Bronchial epithelial cell (primary cell): Measurements from ENCODE around the gene DPM2. TPM values are rescaled to one million over a fixed set of nuclear protein-coding genes. Genes with fewer than 3 reads are reported as not detected.

ENCODE experiments used
- DNase-seq: peaks from one replicate; pipeline ENCODE4 v3.0.0-alpha.2; 2010; ENCODE audit warnings: low read depth
- FAIRE-seq: peaks from 2 replicates; lab custom pipeline; 2011; peaks lifted over from hg19 to GRCh38; lab: Jason Lieb, UNC
- H3K27me3 ChIP-seq: 2 replicates; pipeline ENCODE4 v1.5.1; 2011; ENCODE audit warnings: low read length; ENCODE audit not compliant: control insufficient read depth, insufficient read depth
- H3K36me3 ChIP-seq: 2 replicates; pipeline ENCODE4 v1.5.1; 2011; ENCODE audit warnings: low read length; ENCODE audit not compliant: control insufficient read depth, insufficient read depth
- H3K4me3 ChIP-seq: 2 replicates; pipeline ENCODE4 v1.5.1; 2011; ENCODE audit warnings: mild to moderate bottlenecking, low read depth, low read length, control low read depth
- total RNA-seq: library from RNA; depleted of rRNA; stranded (reverse); fragments of >200 nt; gene quantifications from 2 replicates; pipeline ENCODE4 v1.2.1, GENCODE V29; 2014
- TF ChIP-seq, protein P1 (sequence below): IDR thresholded peaks from 2 replicates; pipeline ENCODE4 v1.5.1; 2011; ENCODE audit warnings: mild to moderate bottlenecking, moderate library complexity, low read length, control low read depth, inconsistent platforms; ENCODE audit not compliant: insufficient read depth, severe bottlenecking

The DPM2 gene
- total RNA-seq, 1 donor from 2014 or later, result 11.8 TPM

DNA sequence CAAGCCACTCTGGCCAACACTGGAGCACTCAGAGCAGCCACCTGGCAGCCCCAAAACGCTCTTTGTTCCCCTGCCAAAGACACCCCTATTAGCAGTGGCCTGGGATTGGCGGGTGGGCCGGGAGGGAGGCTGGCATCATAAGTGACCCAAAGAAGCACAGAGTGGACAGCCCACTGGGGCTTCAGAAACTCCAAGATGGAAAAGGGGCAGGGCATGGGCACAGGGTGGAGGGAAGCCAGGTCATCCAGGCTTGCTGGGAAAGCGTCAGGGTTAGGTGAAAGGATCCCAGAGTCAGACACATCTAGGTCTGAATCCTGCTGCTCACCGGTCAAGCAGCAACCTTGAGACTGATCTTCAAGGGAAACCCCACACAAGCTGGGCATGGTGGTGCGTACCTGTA lies 28.3 kb upstream of the DPM2 start:
- no peaks in the 10 kb centered on the region for H3K36me3 ChIP-seq
- TF ChIP-seq, protein P1, sequence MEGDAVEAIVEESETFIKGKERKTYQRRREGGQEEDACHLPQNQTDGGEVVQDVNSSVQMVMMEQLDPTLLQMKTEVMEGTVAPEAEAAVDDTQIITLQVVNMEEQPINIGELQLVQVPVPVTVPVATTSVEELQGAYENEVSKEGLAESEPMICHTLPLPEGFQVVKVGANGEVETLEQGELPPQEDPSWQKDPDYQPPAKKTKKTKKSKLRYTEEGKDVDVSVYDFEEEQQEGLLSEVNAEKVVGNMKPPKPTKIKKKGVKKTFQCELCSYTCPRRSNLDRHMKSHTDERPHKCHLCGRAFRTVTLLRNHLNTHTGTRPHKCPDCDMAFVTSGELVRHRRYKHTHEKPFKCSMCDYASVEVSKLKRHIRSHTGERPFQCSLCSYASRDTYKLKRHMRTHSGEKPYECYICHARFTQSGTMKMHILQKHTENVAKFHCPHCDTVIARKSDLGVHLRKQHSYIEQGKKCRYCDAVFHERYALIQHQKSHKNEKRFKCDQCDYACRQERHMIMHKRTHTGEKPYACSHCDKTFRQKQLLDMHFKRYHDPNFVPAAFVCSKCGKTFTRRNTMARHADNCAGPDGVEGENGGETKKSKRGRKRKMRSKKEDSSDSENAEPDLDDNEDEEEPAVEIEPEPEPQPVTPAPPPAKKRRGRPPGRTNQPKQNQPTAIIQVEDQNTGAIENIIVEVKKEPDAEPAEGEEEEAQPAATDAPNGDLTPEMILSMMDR, result no peak
- no peaks in the 10 kb centered on the region for H3K27me3 ChIP-seq
- H3K4me3 ChIP-seq, result no peak overlapping the region
- DNase-seq (no peak), FAIRE-seq (no peak)

DNA sequence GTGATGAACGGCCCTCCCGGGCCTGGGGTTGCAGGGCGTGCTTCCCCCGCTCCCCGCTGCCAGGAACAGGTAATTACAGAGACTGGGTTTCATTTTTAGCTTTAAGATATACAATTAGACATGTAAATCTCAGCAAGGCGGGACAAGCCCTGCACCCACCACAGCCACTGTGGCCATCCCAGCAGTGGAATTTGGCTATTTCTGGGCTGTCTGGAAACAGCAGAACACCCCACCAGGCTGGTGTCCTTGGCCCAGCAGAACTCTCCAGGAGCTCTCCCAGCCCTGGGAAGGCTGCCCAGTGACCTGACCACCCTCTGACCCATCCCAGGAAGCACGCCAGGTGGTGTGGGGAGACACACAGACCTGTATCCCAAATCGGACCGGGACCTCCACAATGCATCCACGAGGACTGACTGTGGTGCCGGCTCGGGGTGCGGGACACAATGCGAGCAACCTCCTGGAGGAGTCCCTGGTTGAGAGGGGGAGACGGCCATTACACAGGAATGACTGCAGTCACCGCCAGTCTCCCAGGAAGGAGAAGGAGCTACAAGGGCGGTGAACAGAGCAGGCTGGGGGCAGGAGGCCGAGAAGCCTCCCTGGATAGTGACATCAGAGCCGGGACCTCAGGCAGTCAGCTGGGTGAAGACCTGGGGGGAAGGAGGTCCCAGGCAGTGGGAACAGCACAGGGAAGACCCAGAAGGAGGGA lies 25.9 kb upstream of the DPM2 start:
- no peak overlapping the region for H3K4me3 ChIP-seq
- no peaks in the 10 kb centered on the region for H3K27me3 ChIP-seq
- no peak for FAIRE-seq
- TF ChIP-seq, protein P1, result no peak
- DNase-seq, result no peak
- no peaks in the 10 kb centered on the region for H3K36me3 ChIP-seq

DNA sequence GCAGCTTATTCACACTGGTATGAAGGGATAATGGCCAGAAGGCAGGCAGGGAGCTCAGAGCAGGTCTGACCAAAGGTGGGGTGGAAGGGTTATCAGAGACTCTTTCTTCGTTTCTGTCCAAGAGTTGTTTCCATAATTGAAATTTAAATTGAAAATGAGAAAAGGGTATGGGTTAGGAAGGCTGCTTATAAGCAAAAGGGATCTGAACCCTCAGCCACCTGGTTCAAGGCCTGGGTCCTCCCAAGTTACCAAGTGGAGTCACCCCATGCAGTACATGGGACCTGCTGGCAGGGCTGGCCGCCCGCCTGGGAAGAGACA lies 25.3 kb upstream of the DPM2 start:
- no peaks in the 10 kb centered on the region for H3K36me3 ChIP-seq
- FAIRE-seq (no peak), DNase-seq (no peak)
- TF ChIP-seq, protein P1, result no peak
- no peak overlapping the region for H3K4me3 ChIP-seq
- H3K27me3 ChIP-seq, result no peaks in the 10 kb centered on the region

DNA sequence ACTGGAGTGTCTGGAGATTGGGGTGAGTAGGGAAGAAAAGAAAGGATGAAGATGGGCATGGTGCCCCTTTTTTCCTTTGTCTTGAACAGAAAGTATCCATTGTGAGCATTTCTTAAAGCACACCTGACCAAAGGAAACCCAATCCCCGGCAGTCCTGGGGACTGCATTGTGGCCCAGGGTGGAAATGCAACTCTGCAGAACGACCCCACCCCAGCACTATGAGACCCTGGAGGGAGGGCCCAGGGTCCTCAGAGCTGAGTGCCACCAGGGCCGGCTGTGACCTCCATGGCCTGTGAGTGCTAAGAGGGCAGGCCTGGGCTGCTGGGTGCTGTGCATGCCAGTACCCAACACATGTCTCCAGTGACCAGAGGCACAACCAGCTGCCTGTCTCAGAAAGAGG lies 24.6 kb upstream of the DPM2 start:
- Histone ChIP-seq H3K27me3 (no peaks in the 10 kb centered on the region), H3K4me3 (no peak overlapping the region), H3K36me3 (no peaks in the 10 kb centered on the region)
- no peak for DNase-seq
- no peak for FAIRE-seq
- TF ChIP-seq, protein P1, result no peak

DNA sequence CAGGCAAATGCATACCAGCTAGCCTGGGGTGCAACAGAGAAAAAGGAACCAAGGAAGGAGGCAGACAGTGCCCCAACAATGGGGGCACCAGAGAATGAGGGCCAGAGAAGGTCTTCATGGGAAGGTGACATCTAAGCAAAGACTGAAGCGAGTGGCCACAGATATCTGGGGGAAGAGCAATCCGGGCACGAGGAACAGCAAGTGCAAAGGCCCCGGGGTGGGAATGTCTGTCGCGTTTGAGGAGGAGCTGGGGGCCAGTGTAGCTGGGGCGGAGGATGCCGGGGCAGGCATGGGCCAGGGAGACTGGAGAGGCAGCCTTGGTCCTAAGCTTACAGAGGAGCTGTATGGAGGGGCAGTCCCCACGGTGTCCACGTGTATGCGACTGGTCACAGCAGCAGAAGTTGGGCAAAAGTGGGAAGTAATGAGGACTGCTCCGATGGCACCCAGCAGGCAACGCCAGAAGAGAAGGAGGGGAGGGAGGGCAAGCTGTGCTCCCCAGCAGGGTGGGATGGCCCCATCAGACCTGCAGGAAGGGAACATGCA lies 24.0 kb upstream of the DPM2 start:
- no peak overlapping the region for H3K4me3 ChIP-seq
- H3K36me3 ChIP-seq, result peaks cover 1% of the 10 kb centered on the region
- DNase-seq (no peak), FAIRE-seq (no peak)
- H3K27me3 ChIP-seq, result no peaks in the 10 kb centered on the region
- TF ChIP-seq, protein P1, result no peak

DNA sequence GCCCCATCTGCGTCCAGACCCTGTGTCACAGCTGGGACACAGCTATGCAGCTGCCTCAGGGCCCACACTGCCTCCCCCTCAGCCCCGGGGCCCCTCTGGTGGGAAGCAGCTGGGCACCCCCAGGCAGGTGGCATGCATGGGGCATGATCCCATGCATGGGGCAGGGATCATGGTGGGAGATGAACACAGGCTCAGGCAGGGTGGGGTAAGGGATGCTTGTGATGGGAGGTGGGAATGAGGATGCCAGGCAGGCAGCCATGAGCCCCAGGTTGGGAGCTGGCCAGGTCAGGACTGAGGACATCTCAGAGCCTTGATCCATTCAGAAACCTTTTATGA lies 23.5 kb upstream of the DPM2 start:
- TF ChIP-seq, protein P1, result no peak
- DNase-seq, result no peak
- no peak overlapping the region for H3K4me3 ChIP-seq
- no peaks in the 10 kb centered on the region for H3K27me3 ChIP-seq
- H3K36me3 ChIP-seq, result peaks cover 1% of the 10 kb centered on the region
- no peak for FAIRE-seq
